ENCODE results near the gene STPG2.

DNA sequence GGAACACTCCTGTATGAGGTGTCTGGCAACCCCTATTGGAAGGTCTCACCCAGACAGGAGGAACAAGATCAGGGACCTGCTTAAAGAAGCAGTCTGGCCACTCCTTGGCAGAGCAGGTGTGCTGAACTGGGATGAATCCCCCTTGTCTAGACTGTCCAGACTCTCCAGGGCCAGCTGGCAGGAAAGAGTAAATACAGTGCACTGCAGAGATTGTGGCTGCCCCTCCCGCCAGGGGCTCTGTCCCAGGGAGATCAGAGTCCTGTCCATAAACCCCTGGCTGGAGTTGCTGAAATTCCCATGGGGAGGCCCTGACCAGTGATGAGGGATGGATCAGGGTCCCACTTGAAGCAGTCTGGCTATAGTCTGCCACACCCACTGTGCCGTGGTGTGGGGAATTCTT is 17.7 kb downstream of the STPG2 start:
- TF ChIP-seq ZBED1 (IDR thresholded peaks at IDR 0.05; ENCODE audit: borderline replicate concordance) (no peak), POLR2A (IDR thresholded peaks at IDR 0.05; ENCODE audit: low read depth, low read length) (no peak), EZH2 (IDR thresholded peaks at IDR 0.05; ENCODE audit: borderline replicate concordance, control insufficient read depth, low read depth, low read length) (no peak), BCL11A (IDR thresholded peaks at IDR 0.05; ENCODE audit: low read depth, low read length) (no peak), POLR2AphosphoS5 (IDR thresholded peaks at IDR 0.05; ENCODE audit: low read length) (no peak), JUND (IDR thresholded peaks at IDR 0.05; ENCODE audit: low read depth, low read length) (no peak), RAD51 (IDR thresholded peaks at IDR 0.05) (no peak), EP300 (IDR thresholded peaks at IDR 0.05; ENCODE audit: borderline replicate concordance in 1 of 2, control insufficient read depth in 1 of 2, low read depth in 2 of 2, low read length in 2 of 2) (no peak)
- TF ChIP-seq, protein P1, sequence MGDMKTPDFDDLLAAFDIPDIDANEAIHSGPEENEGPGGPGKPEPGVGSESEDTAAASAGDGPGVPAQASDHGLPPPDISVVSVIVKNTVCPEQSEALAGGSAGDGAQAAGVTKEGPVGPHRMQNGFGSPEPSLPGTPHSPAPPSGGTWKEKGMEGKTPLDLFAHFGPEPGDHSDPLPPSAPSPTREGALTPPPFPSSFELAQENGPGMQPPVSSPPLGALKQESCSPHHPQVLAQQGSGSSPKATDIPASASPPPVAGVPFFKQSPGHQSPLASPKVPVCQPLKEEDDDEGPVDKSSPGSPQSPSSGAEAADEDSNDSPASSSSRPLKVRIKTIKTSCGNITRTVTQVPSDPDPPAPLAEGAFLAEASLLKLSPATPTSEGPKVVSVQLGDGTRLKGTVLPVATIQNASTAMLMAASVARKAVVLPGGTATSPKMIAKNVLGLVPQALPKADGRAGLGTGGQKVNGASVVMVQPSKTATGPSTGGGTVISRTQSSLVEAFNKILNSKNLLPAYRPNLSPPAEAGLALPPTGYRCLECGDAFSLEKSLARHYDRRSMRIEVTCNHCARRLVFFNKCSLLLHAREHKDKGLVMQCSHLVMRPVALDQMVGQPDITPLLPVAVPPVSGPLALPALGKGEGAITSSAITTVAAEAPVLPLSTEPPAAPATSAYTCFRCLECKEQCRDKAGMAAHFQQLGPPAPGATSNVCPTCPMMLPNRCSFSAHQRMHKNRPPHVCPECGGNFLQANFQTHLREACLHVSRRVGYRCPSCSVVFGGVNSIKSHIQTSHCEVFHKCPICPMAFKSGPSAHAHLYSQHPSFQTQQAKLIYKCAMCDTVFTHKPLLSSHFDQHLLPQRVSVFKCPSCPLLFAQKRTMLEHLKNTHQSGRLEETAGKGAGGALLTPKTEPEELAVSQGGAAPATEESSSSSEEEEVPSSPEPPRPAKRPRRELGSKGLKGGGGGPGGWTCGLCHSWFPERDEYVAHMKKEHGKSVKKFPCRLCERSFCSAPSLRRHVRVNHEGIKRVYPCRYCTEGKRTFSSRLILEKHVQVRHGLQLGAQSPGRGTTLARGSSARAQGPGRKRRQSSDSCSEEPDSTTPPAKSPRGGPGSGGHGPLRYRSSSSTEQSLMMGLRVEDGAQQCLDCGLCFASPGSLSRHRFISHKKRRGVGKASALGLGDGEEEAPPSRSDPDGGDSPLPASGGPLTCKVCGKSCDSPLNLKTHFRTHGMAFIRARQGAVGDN (IDR thresholded peaks at IDR 0.05), result no peak
- TF ChIP-seq, protein P2, sequence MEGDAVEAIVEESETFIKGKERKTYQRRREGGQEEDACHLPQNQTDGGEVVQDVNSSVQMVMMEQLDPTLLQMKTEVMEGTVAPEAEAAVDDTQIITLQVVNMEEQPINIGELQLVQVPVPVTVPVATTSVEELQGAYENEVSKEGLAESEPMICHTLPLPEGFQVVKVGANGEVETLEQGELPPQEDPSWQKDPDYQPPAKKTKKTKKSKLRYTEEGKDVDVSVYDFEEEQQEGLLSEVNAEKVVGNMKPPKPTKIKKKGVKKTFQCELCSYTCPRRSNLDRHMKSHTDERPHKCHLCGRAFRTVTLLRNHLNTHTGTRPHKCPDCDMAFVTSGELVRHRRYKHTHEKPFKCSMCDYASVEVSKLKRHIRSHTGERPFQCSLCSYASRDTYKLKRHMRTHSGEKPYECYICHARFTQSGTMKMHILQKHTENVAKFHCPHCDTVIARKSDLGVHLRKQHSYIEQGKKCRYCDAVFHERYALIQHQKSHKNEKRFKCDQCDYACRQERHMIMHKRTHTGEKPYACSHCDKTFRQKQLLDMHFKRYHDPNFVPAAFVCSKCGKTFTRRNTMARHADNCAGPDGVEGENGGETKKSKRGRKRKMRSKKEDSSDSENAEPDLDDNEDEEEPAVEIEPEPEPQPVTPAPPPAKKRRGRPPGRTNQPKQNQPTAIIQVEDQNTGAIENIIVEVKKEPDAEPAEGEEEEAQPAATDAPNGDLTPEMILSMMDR (IDR thresholded peaks at IDR 0.05 in 2 of 3, conservative IDR thresholded peaks at IDR 0.05 in 1 of 3; ENCODE audit: control insufficient read depth in 2 of 3, extremely low read depth in 1 of 3, insufficient read depth in 1 of 3, low read depth in 3 of 3, low read length in 3 of 3), result no peak
- TF ChIP-seq, protein P3, sequence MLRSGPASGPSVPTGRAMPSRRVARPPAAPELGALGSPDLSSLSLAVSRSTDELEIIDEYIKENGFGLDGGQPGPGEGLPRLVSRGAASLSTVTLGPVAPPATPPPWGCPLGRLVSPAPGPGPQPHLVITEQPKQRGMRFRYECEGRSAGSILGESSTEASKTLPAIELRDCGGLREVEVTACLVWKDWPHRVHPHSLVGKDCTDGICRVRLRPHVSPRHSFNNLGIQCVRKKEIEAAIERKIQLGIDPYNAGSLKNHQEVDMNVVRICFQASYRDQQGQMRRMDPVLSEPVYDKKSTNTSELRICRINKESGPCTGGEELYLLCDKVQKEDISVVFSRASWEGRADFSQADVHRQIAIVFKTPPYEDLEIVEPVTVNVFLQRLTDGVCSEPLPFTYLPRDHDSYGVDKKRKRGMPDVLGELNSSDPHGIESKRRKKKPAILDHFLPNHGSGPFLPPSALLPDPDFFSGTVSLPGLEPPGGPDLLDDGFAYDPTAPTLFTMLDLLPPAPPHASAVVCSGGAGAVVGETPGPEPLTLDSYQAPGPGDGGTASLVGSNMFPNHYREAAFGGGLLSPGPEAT (IDR thresholded peaks at IDR 0.05; ENCODE audit: low read depth), result no peak
- TF ChIP-seq, protein P4, sequence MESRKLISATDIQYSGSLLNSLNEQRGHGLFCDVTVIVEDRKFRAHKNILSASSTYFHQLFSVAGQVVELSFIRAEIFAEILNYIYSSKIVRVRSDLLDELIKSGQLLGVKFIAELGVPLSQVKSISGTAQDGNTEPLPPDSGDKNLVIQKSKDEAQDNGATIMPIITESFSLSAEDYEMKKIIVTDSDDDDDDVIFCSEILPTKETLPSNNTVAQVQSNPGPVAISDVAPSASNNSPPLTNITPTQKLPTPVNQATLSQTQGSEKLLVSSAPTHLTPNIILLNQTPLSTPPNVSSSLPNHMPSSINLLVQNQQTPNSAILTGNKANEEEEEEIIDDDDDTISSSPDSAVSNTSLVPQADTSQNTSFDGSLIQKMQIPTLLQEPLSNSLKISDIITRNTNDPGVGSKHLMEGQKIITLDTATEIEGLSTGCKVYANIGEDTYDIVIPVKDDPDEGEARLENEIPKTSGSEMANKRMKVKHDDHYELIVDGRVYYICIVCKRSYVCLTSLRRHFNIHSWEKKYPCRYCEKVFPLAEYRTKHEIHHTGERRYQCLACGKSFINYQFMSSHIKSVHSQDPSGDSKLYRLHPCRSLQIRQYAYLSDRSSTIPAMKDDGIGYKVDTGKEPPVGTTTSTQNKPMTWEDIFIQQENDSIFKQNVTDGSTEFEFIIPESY (IDR thresholded peaks at IDR 0.05), result no peak
